H1 (cell line): ENCODE measurements around the gene TCERG1. TPM values are rescaled to one million over a fixed set of nuclear protein-coding genes. Genes with fewer than 3 reads are reported as not detected.

Source experiments
- CTCF ChIA-PET: fragments of 300-600 bp; sonication (Branson Sonifier 250); formaldehyde crosslinking; loops from one replicate; lab custom pipeline; 2021; ENCODE audit not compliant: partially characterized antibody; lab: Charles Lee
- POLR2A ChIA-PET: fragments of 300-600 bp; sonication (Branson Sonifier 250); formaldehyde crosslinking; loops from one replicate; lab custom pipeline; 2021; ENCODE audit warnings: inconsistent platforms; ENCODE audit not compliant: partially characterized antibody; lab: Charles Lee
- DNase-seq, 2 experiments: peaks; one replicate each; pipeline versions ENCODE4 v3.0.0 to v3.0.0-alpha.2; 2010 to 2022; ENCODE audit warnings: low spot score in 2 of 2, low read depth in 1 of 2, mixed read lengths in 1 of 2
- FAIRE-seq: peaks from 2 replicates; lab custom pipeline; 2011; peaks lifted over from hg19 to GRCh38; lab: Jason Lieb, UNC
- H2AFZ ChIP-seq: 2 replicates; pipeline ENCODE4 v1.8.1; 2012; ENCODE audit warnings: low read length, inconsistent platforms
- H2AK5ac ChIP-seq: 2 replicates; pipeline ENCODE4 v1.6.1; 2013; ENCODE audit warnings: low read depth, low read length
- H2BK120ac ChIP-seq: replicated peaks from 2 replicates; pipeline ENCODE3; 2013; ENCODE audit warnings: low read depth, low read length, inconsistent platforms
- H2BK12ac ChIP-seq: 2 replicates; pipeline ENCODE4 v1.6.1; 2013; ENCODE audit warnings: low read depth, low read length
- H2BK15ac ChIP-seq: 2 replicates; pipeline ENCODE4 v1.6.1; 2013; ENCODE audit warnings: low read length
- H2BK20ac ChIP-seq: 2 replicates; pipeline ENCODE4 v1.6.1; 2013; ENCODE audit warnings: low read length
- H2BK5ac ChIP-seq: 2 replicates; pipeline ENCODE4 v1.6.1; 2013; ENCODE audit warnings: low read depth, low read length
- H3K14ac ChIP-seq: 2 replicates; pipeline ENCODE4 v1.6.1; 2013; ENCODE audit warnings: inconsistent platforms; ENCODE audit not compliant: insufficient read length
- H3K18ac ChIP-seq: 2 replicates; pipeline ENCODE4 v1.6.1; 2013; ENCODE audit warnings: low read length; ENCODE audit errors: extremely low read depth
- H3K23ac ChIP-seq: 2 replicates; pipeline ENCODE4 v1.6.1; 2013; ENCODE audit warnings: inconsistent platforms; ENCODE audit not compliant: insufficient read length
- H3K23me2 ChIP-seq: 2 replicates; pipeline ENCODE4 v1.6.1; 2013; ENCODE audit warnings: low read depth, low read length
- H3K27ac ChIP-seq: 2 replicates; pipeline ENCODE4 v1.6.1; 2011; ENCODE audit warnings: low read depth, low read length, inconsistent platforms
- H3K27me3 ChIP-seq, 4 experiments: replicated peaks in 1 of 4; 1 replicate in 1 of 4; 2 replicates in 3 of 4; pipeline versions ENCODE4 v1.6.1 to v1.8.1; 2011 to 2013; ENCODE audit warnings: low read length in 3 of 4, mild to moderate bottlenecking in 3 of 4, inconsistent platforms in 2 of 4, mixed read lengths in 2 of 4, moderate library complexity in 1 of 4; ENCODE audit not compliant: control insufficient read depth in 3 of 4, insufficient read depth in 3 of 4; ENCODE audit errors: extremely low read depth in 1 of 4
- H3K36me3 ChIP-seq, 4 experiments: 2 replicates each; pipeline versions ENCODE4 v1.6.1 to v1.8.1; 2011 to 2013; ENCODE audit warnings: mild to moderate bottlenecking in 4 of 4, low read length in 3 of 4, moderate library complexity in 2 of 4, control low read depth in 1 of 4, inconsistent platforms in 1 of 4; ENCODE audit not compliant: insufficient read depth in 4 of 4, control insufficient read depth in 2 of 4
- H3K4ac ChIP-seq: replicated peaks from 2 replicates; pipeline ENCODE3; 2013; ENCODE audit warnings: low read length, low read depth, mixed read lengths, inconsistent platforms; ENCODE audit not compliant: insufficient read length
- H3K4me1 ChIP-seq, 4 experiments: replicated peaks in 1 of 4; 1 replicate in 1 of 4; 2 replicates in 3 of 4; pipeline versions ENCODE4 v1.6.1 to v1.8.1; 2011 to 2013; ENCODE audit warnings: low read length in 3 of 4, inconsistent platforms in 2 of 4, mixed read lengths in 1 of 4; ENCODE audit not compliant: insufficient read depth in 4 of 4, control insufficient read depth in 3 of 4
- H3K4me2 ChIP-seq, 2 experiments: 2 replicates each; pipeline versions ENCODE4 v1.6.1 to v1.8.1; 2011 to 2013; ENCODE audit warnings: low read depth in 2 of 2, low read length in 2 of 2, control low read depth in 1 of 2, inconsistent platforms in 1 of 2, mild to moderate bottlenecking in 1 of 2; ENCODE audit not compliant: insufficient read depth in 1 of 2
- H3K4me3 ChIP-seq, 4 experiments: fragments of 200-600, 300-600 bp in 1 of 4; sonication (generic), shearing (Covaris generic), sonication (Bioruptor Twin) in 1 of 4; 2 replicates each; pipeline versions ENCODE4 v1.5.1 to v1.8.1; 2011 to 2016; ENCODE audit warnings: low read length in 4 of 4, low read depth in 3 of 4, control low read depth in 2 of 4, inconsistent platforms in 2 of 4, mild to moderate bottlenecking in 2 of 4, mixed read lengths in 1 of 4, moderate library complexity in 1 of 4; ENCODE audit not compliant: insufficient read depth in 2 of 4; ENCODE audit errors: extremely low read depth in 1 of 4
- H3K56ac ChIP-seq: replicated peaks from 2 replicates; pipeline ENCODE3; 2013; ENCODE audit warnings: low read depth, mild to moderate bottlenecking, mixed read lengths, low read length, inconsistent platforms; ENCODE audit not compliant: insufficient read length
- H3K79me1 ChIP-seq: 2 replicates; pipeline ENCODE4 v1.6.1; 2013; ENCODE audit warnings: low read depth, low read length, control low read depth
- H3K79me2 ChIP-seq, 2 experiments: 2 replicates each; pipeline versions ENCODE4 v1.6.1 to v1.8.1; 2012 to 2013; ENCODE audit warnings: low read length in 2 of 2, mild to moderate bottlenecking in 2 of 2, inconsistent platforms in 1 of 2; ENCODE audit not compliant: insufficient read depth in 2 of 2, control insufficient read depth in 1 of 2
- H3K9ac ChIP-seq, 4 experiments: replicated peaks in 1 of 4; 1 replicate in 1 of 4; 2 replicates in 3 of 4; pipeline versions ENCODE4 v1.6.1 to v1.8.1; 2011 to 2013; ENCODE audit warnings: low read depth in 3 of 4, low read length in 3 of 4, control low read depth in 2 of 4, mild to moderate bottlenecking in 2 of 4, moderate library complexity in 2 of 4, inconsistent platforms in 1 of 4; ENCODE audit errors: extremely low read depth in 1 of 4
- H3K9me3 ChIP-seq, 2 experiments: 2 replicates each; pipeline versions ENCODE4 v1.6.1 to v1.8.1; 2012 to 2013; ENCODE audit warnings: mild to moderate bottlenecking in 2 of 2, moderate library complexity in 2 of 2, control low read depth in 1 of 2, inconsistent platforms in 1 of 2, low read depth in 1 of 2, low read length in 1 of 2, mixed read lengths in 1 of 2; ENCODE audit not compliant: insufficient read depth in 2 of 2
- H4K20me1 ChIP-seq, 2 experiments: replicated peaks in 1 of 2; 2 replicates each; pipeline versions ENCODE3 to v1.8.1; 2011 to 2013; ENCODE audit warnings: inconsistent platforms in 2 of 2, low read length in 2 of 2, mild to moderate bottlenecking in 1 of 2; ENCODE audit not compliant: insufficient read depth in 2 of 2, control insufficient read depth in 1 of 2
- H4K5ac ChIP-seq: 2 replicates; pipeline ENCODE4 v1.6.1; 2013; ENCODE audit warnings: low read length, low read depth, mixed read lengths, inconsistent platforms; ENCODE audit not compliant: insufficient read length
- H4K8ac ChIP-seq: 2 replicates; pipeline ENCODE4 v1.8.0; 2013; ENCODE audit warnings: mild to moderate bottlenecking, moderate library complexity, low read length, inconsistent platforms; ENCODE audit not compliant: insufficient read depth; ENCODE audit errors: extremely low read depth
- H4K91ac ChIP-seq: replicated peaks from 2 replicates; pipeline ENCODE3; 2013; ENCODE audit warnings: low read length, mixed read lengths, inconsistent platforms; ENCODE audit not compliant: insufficient read length
- CEBPB ChIP-seq: IDR thresholded peaks from 2 replicates; pipeline ENCODE4 v1.6.1; 2012; ENCODE audit warnings: low read depth, low read length
- POLR2A ChIP-seq, 2 experiments: IDR thresholded peaks; 1 replicate in 1 of 2; 2 replicates in 1 of 2; pipeline ENCODE4 v1.6.1; 2011; ENCODE audit warnings: low read depth in 2 of 2, low read length in 2 of 2, mild to moderate bottlenecking in 2 of 2; ENCODE audit errors: control extremely low read depth in 1 of 2
- WGBS, 2 experiments: shearing (Covaris generic) in 1 of 2; methylation state at CpG; one replicate each; pipeline versions ENCODE4 v1.1.6 to v1.1.7; 2013 to 2015; ENCODE audit warnings: low lambda C conversion rate in 2 of 2, mixed read lengths in 2 of 2, inconsistent platforms in 1 of 2, low coverage in 1 of 2, missing lambda C conversion rate in 1 of 2; ENCODE audit not compliant: insufficient replicate concordance in 2 of 2, insufficient coverage in 1 of 2, insufficient read length in 1 of 2; ENCODE audit errors: extremely low coverage in 1 of 2, missing lambda C conversion rate in 1 of 2; 5-methylcytosine and 5-hydroxymethylcytosine counted together
- polyA plus RNA-seq, 7 experiments: library from polyadenylated mRNA; depleted of rRNA in 3 of 7; stranded (reverse) in 5 of 7; unstranded in 2 of 7; fragments of >200 nt in 5 of 7; fragments of 200-250 nt in 2 of 7; gene quantifications; 1 replicate in 5 of 7; 2 replicates in 1 of 7; 4 replicates in 1 of 7; pipeline versions ENCODE4 v1.2.1 to v1.2.3, GENCODE V29; 2011 to 2013; ENCODE audit warnings: missing spikeins in 2 of 7, mixed read lengths in 2 of 7
- total RNA-seq: library from RNA; stranded (reverse); fragmentation: NEBNext Ultra II Directional; extraction: Animal tissue kit (Norgen Biotek cat#: 25700); gene quantifications from 2 replicates; pipeline ENCODE4 v1.2.1, GENCODE V29; 2021

The TCERG1 gene
- total and polyA plus RNA-seq, 2 of the 8 experiments (the other 6 are each of a cell fraction or from before 2014, with no cell fraction given): 105 to 122 TPM

DNA sequence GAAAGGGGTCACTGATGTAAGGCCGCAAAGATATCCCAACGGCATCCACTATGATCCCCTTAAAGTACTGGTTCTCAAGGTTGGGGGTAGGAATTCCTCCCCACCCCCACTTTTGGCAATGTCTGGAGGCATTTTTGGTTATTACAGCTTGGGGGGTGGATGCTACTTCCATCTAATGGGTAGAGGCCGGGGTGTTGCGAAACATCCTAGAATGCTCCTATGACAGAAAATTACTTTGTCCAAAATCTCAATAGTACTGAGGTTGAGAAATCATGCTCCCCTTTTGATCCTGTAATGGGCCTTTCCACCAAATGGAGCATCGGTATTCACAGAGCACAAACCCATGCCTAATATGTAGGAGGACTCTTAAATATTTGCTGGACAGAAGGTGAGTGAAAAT is 20.8 kb upstream of the TCERG1 start:
- Histone ChIP-seq H3K27me3 (no peaks in the 10 kb centered on the region; a peak in 1 of 7 replicates), H2BK12ac (no peak overlapping the region), H2AFZ (no peak overlapping the region), H3K4ac (no peak overlapping the region), H3K18ac (no peak overlapping the region), H4K20me1 (no peaks in the 10 kb centered on the region), H3K9me3 (no peaks in the 10 kb centered on the region), H3K23me2 (no peaks in the 10 kb centered on the region), H3K9ac (no peak overlapping the region), H2BK5ac (no peak overlapping the region), H3K4me1 (no peaks in the 10 kb centered on the region; a peak in 1 of 7 replicates), H4K91ac (no peak overlapping the region), H2AK5ac (no peak overlapping the region), H4K5ac (no peak overlapping the region), H3K14ac (no peak overlapping the region), H3K56ac (no peak overlapping the region), H3K79me1 (no peaks in the 10 kb centered on the region; the same call in 1 of the 2 replicates), H3K79me2 (no peaks in the 10 kb centered on the region), H3K27ac (no peak overlapping the region), H2BK20ac (no peak overlapping the region), H3K4me3 (no peak overlapping the region), H2BK120ac (no peak overlapping the region), H2BK15ac (no peak overlapping the region), H3K23ac (no peak overlapping the region), H3K36me3 (no peaks in the 10 kb centered on the region), H3K4me2 (no peak overlapping the region), H4K8ac (no peak overlapping the region)
- TF ChIP-seq CEBPB: peak; percentile 63; the same call in 1 of the 2 replicates
- no peak for TF ChIP-seq POLR2A (IDR thresholded peaks at IDR 0.05; ENCODE audit: control extremely low read depth in 1 of 2, low read depth in 2 of 2, low read length in 2 of 2)
- DNase-seq (no peak), FAIRE-seq (no peak)
- CTCF ChIA-PET: interaction anchor here (0.5 to 5.8 kb wide), 19 partner anchors 12 to 137 kb away, joined by 3 to 54 read pairs (median 9); no protein-coding TSS in a partner anchor
- 95% methylated on average over 5 of the region's 5 CpGs; no CpG with 5 or more reads in 1 of the 2 experiments for WGBS, 2 experiments
- POLR2A ChIA-PET: no interaction called here
